HG02610 (cell line): ENCODE data around the gene ARPP21.
"Not testable (repeated sequence)": the region's sequence is repeated elsewhere in the genome, so short reads cannot be mapped to it uniquely, and the experiment has no call there.

ENCODE experiments used
- ATAC-seq: cut with Tn5 transposase; IDR thresholded peaks from one replicate; pipeline ENCODE4 v1.9.1; 2021; ENCODE audit warnings: mild to moderate bottlenecking, moderate library complexity; ENCODE audit not compliant: unreplicated experiment

Gene ARPP21

DNA sequence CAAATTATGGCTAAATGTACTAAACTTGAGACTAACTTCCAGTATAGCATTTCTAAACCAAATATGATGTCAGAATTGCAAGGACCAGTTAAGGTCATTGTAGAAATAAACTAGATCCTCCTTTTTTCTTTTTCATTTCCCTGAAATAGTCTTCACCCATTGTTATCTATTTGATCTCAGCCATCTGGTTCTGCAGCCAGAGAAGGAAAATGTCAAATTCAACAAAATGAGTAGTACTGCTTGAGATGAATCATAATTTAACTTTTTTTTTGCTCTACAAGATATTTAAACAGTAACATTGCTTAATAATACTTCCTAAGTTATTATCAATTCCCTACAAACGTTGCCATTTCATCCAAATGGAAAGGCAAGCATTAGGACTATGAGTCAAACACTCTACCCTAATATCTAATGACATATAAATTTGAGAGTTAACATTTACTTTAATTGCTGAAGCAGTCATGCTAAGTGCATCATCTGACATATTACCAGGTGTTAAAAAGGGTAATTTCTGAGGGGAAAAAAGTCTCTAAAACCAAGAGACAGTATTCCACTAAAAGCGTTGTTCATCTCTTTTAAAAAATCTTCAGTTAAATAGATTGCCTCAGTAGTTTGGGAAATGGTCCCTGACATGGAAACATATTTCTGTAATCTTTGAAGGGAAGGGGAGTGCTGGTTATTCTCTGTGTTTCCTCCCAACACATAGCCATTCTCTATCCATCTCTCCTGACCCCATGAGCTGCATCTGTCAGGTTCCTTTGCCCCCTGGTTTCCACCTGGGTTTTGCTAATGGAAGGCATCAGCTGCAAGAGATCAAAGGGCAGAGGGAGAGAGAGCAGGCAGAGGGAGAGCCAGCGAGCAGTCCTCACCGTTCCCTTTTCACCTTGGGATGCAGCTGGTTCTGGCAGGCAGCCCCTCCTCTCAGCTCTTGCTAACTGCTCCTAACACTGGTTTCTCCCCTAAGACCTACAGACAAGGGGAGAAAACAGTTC is 138.5 kb downstream of the ARPP21 start:
- no peak for ATAC-seq

DNA sequence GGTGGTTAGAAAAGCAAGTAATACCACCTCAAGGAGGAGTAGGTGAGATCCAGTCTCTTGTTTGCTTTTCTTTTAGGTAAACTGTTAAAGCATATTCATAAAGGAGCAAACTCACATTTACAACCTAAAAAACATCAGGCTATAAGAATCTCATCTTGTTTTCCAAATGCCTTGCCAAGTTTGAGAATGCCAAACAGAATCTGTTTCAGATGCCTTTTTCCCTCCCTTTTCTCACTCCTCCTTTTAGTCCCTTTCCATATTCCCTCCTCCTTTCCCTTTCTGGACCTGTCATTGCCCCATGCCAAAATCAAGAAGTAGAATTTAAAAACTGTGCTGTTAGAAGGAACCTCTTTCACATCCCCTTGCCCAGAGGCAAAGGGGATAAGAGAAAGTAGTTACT is 140.3 kb downstream of the ARPP21 start:
- no peak for ATAC-seq

DNA sequence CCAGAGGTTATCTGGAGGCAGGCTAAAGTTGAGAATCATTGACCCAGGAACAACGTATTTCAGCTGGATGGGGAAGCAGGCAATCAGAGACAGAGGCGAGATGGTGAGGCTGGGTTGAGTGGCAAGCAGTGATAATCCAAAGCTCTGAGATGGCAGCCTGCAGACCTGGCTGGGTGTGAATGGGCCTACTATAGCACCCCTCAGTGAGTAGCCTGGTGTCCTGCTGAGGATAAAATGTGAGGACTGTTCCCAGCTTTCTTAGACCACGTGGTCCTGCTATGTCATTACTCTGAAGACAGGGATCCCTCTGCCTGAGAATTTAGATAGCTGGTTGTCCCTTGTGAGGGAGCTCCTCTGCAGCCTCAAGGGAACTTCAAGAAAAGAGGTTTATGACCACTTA is 141.5 kb downstream of the ARPP21 start:
- no peak for ATAC-seq

DNA sequence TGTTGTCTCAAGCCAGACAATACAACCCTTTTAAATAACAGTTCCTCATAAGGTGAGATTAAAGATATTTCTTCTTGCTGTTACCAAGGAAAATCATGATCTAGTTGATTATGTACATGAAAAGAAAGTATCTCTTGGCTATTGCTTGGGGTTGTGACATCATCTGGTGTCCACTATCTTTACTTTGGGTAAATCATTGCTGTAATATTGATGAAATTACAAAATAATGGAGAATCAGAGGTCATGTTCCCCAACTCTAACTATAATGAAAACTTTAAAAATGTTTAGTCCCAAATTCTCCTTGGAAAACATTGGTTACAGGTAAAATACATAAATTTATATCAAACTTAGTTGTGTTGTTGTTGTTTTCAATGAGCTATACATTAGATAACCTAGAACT is 142.2 kb downstream of the ARPP21 start:
- no peak for ATAC-seq

DNA sequence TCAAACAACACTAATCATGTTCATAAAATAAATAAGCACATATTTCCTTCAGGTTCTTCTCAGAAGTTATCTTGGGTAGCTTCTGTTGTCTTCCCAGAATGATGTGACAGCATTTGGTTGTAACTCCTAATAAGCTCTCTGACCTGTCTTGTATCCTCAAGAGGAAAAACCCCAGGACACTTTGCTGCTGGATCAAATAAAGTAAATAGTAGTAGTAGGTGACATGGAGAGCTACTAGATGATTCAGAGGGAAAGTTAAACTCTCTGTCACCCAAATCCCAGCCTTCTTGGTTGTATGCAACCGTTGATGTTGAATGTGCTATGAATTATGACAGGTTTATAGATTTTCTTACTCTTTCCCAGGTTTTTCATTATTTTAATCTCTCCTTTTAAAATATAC is 143.0 kb downstream of the ARPP21 start:
- no peak for ATAC-seq

DNA sequence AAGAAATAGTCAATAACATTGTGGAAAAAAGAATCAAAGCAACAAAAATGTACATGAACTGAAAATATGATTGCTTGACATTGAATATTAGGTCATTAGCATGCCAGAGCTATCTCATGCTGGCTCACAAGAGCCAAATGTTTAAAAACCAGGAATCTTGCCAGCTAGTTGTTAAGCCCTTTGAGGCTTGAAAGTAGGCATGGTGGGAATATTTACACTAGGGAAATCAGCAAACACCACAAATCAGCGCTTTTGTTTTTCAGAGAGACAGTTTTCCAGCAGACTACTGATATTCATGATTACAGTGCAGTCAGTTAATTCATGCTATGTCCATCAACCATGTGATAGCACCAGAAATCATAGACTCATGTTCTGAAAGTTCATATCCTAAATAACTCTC is 144.8 kb downstream of the ARPP21 start:
- ATAC-seq, result no peak

DNA sequence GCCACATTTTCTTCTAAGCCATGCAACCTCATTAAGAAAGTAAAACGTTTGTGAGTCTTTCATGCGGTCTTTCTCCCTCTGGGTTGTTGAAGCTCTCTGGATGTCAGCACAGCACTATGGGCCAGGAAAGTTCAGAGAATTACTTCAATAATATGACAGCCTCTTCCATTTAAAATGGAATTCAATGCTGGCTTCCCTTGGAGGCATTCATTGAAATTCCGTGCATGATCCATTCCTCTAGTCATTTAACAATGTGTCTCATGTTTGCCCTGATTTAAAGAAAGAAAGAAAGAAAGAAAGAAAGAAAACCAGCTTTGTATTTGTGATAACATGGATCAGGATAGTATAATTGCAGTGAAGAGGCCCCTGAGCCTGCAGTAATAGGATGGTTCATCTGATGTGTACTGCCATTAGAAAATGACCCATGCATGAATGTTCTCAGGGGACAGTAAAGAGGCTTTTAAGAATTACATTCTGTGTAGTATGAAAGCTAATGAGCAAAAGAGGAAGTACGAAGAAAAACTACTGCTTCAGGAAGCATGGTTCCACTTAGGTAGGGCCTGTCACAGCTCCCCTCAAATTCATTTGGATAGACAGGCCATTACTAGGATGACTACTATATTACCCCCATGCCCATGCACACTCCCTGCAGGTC is 146.0 kb downstream of the ARPP21 start:
- no peak for ATAC-seq

DNA sequence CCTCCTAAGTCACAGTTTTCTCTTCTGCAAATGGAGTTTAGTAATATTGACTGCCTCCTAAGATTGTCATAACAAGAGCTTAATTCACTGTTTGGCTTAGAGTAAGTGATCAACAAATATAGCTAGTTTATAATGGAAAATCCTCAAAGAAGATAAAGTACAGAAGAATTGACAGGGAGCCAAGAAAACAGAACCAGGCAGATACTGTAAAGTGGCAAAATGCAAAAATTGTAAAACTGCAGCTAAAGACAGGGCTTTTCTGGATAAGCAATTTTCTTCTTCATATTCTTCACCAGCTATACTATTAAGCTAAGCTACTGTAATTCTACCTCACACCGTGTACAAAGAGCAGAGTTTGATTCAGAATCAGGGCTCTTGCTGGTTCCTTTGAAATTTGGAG is 148.6 kb downstream of the ARPP21 start:
- no peak for ATAC-seq

DNA sequence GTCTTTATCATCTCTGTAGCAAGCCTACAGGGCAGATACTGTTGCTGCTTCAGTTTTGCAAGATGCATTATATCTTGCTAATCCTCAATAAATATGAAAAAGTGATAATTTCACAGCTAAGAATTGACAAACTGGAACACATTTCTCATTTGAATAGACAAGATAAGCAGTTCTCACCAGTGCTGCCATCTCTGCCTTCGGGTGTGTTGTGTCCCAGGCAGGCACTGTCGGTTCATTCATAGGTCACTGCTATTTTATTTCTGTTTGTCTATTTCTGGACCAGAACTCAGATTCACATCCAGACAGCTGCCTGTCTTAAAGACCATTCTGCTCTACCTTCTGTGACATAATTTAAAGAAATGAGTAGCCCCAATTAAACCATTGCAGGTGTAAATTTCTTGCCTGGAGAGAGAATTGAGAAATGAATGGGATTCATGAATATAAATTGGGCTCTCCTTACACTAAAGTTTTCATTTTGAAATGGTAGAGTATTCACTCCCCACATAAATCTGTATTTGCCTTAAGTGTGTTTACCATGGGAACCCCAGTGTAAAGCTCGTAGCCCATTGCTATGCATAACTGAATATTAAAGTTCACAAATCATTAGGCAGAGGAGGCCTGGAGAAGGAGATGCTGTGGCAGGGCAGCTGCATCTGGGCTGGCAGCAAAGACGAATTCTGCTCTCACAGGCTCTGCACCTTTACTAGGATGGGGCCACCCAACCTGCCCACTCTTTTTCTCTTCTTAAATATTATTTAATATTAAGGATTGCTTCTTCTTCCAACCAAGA is 149.9 kb downstream of the ARPP21 start:
- ATAC-seq, result no peak

DNA sequence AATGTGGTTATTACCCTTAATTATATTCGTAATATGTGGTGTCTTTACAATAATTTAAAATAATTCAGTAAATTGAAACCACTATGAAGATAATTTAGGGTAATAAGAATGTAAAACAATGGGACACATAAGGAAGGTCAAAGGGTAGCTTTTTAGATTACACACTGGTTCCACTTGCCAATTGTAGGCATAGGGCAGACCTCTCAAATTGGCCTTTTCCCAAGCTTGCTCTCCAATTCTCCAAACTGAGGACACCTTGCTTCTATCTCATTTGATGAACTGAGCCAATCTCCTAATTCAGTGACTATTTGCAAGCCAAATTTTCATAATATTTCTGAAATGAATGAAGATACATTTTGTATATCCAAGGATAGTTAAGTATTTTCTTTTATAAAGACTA is 151.4 kb downstream of the ARPP21 start:
- ATAC-seq, result no peak

DNA sequence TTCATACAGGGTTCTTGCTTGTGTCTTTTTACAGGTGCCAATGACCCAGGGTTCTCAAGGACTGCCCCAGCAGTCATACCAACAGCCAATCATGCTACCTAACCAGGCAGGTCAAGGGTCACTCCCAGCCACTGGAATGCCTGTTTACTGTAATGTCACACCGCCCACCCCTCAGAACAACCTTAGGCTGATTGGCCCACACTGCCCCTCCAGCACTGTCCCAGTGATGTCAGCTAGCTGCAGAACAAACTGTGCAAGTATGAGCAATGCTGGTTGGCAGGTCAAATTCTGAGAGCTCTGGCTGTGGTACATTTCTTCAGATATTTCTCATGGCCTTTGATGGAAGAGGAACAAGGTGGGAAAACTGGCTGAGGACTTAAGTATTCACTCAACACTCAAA is 154.3 kb downstream of the ARPP21 start:
- no peak for ATAC-seq

DNA sequence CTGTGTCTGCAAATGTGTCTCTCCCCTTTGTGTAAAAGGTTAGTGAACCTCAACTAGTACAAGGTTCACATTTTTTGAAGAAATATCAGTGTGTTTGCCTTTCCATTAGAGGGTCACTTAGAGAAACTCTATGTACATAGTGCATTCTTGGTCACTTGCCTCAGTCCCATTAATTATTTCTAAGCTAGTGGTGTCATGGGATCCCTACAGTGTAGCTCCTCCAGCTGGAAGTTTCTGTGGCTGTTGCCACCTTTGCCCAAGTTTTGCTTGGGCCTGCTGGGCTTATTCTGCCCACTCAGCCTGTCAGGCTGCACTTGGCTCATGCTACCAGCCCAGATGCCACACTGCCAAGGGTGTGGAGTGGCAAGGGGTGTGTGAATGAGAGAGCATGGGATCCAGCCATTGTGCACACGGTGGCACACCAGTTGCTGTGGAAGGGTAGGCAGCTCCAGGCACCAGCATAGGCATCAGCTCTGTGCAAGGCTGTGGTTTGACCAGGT is 161.7 kb downstream of the ARPP21 start:
- ATAC-seq, result no peak

DNA sequence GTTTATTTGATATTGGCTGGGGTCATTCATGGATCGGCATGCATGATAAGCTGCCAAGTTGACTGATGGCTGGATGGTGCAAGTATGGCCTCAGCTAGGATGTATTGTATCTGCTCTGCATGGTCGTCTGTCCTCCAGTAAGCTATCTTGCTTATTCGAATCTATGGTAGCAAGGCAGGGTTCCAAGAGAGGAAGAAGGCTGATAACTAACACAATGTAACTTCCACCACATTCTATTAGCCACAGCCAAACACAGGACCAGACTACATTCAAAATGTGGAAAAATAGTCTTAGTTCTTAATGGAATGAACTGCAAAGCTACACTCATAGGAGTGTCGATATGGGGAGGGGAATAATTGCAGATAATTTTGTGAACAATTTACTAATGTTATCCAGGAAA is 175.2 kb downstream of the ARPP21 start:
- no peak for ATAC-seq

DNA sequence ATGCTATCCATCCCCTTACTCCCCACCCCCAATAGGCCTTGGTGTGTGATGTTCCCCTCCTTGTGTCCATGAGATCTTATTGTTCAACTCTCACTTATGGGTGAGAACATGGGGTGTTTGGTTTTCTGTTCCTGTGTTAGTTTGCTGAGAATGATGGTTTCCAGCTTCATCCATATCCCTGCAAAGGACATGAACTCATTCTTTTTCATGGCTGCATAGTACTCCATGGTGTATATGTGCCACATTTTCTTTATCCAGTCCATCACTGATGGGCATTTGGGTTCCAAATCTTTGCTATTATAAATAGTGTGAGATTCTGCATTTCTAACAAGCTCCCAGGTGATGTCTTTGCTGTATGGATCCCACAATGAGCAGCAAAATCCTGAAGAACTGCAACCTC is 176.5 kb downstream of the ARPP21 start:
- not testable (repeated sequence) for ATAC-seq

DNA sequence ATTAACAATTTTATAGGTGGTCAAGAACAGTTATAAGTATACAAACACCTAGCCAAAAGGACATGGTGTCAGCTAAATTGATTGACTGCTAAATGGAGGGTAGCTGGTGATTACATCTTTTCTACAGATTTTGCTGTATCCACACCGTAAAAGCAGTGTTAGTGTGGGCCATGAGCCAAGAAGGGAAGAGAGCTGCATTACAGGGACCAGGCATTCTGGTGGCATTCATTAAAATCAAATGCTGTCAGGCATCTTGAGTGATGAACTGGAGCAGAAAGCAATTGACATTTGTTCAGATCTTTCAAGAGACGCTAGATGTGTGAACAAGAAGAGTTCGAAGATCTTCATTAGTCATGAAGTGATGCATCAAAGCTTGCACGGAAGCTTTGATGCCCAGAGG is 177.9 kb downstream of the ARPP21 start:
- no peak for ATAC-seq

DNA sequence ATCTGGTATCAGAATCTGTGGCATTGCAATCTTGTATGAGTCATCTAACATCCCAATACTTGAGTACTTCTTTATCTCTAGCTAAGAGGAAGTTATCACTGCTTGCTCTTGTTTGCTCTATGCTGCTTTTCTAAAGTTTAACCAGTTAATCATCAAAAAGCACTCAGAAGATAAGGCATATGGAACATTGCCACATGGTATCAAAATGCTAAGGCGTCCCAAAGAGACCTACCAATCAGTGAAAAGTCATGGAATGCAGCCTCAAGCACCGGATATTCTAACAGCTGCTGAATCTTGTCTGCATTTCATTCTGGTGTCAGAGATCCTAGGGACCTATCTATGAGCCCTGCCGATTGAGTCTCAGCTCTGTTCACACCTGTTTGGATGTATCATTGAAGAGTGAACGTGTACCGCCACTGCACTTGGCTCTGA is 192.8 kb downstream of the ARPP21 start:
- no peak for ATAC-seq
